Activated B cell treated with CpG ODN at 0.5 μM for 24 hours (primary cell): ENCODE data around the gene TUSC2. TPM values are rescaled to one million over a fixed set of nuclear protein-coding genes. Genes with fewer than 3 reads are reported as not detected.

Source experiments
- ATAC-seq: fragments of 200-7000 bp; cut with Tn5 transposase; one replicate; pipeline ENCODE4 v1.10.0; 2021; ENCODE audit warnings: low read depth, mild to moderate bottlenecking, moderate library complexity
- CTCF ChIA-PET: fragments of 350-600 bp; sonication (Branson Sonifier 250); formaldehyde crosslinking; loops from one replicate; lab custom pipeline; 2021; ENCODE audit warnings: antibody characterized with exemption; lab: Charles Lee
- POLR2A ChIA-PET: fragments of 350-600 bp; sonication (Branson Sonifier 250); formaldehyde crosslinking; loops from one replicate; lab custom pipeline; 2021; ENCODE audit warnings: antibody characterized with exemption; lab: Charles Lee
- DNase-seq: peaks from one replicate; pipeline ENCODE4 v3.0.0; 2022
- H3K27ac Mint-ChIP-seq: one replicate; pipeline ENCODE4 v1.8.0; 2020; ENCODE audit warnings: mixed read lengths
- H3K27me3 Mint-ChIP-seq: one replicate; pipeline ENCODE4 v1.8.0; 2021; ENCODE audit warnings: mixed read lengths
- H3K36me3 Mint-ChIP-seq: one replicate; pipeline ENCODE4 v1.8.0; 2021; ENCODE audit warnings: low read depth, mixed read lengths
- H3K4me1 Mint-ChIP-seq: one replicate; pipeline ENCODE4 v1.8.0; 2021; ENCODE audit warnings: mixed read lengths
- H3K4me3 Mint-ChIP-seq: one replicate; pipeline ENCODE4 v1.8.0; 2020; ENCODE audit warnings: mild to moderate bottlenecking, mixed read lengths
- H3K9me3 Mint-ChIP-seq: one replicate; pipeline ENCODE4 v1.8.0; 2020; ENCODE audit warnings: mixed read lengths
- intact Hi-C: fragments of 100-400 bp; cut with micrococcal nuclease; formaldehyde crosslinking; loops from one replicate; pipeline ENCODE4 v1.15.1; 2024
- total RNA-seq: library from RNA; stranded (reverse); gene quantifications from 2 replicates; pipeline ENCODE4 v1.2.3, GENCODE V29; 2022
- TF ChIP-seq, protein P1 (sequence below): fragments of 200-600 bp; IDR thresholded peaks from one replicate; pipeline ENCODE4 v1.8.0; 2022; ENCODE audit warnings: antibody characterized with exemption, mild to moderate bottlenecking

Gene TUSC2
- total RNA-seq, 1 donor from 2014 or later = 33.4 TPM

DNA sequence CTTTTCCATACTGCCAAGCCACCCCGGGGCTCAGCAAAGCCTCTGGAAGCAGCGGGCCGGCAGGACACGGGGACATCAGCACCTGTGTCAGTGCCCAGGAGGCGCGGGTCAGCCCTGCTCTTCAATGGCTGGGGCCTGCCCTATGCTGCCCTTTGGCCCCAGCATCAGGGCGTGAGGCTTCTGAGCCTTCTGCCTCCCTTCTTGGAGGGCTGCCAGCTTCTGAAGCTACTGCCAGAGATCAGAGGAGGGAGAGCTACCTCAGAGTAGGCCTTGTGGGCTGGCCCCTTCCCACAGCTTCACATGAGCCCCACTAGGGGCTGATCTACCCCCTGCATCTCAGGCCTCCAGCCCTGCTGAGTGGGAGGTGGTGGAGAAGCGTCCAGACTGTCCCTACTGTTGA lies 44.3 kb upstream of the TUSC2 start:
- no peaks in the 10 kb centered on the region for H3K36me3 Mint-ChIP-seq
- CTCF ChIA-PET = no interaction called here
- H3K4me3 Mint-ChIP-seq = no peak overlapping the region
- POLR2A ChIA-PET = interaction anchor here (0.6 kb wide), 1 partner anchor 1102 kb away, joined by 3 read pairs; no protein-coding TSS in a partner anchor
- H3K27ac Mint-ChIP-seq = no peak overlapping the region
- TF ChIP-seq, protein P1, sequence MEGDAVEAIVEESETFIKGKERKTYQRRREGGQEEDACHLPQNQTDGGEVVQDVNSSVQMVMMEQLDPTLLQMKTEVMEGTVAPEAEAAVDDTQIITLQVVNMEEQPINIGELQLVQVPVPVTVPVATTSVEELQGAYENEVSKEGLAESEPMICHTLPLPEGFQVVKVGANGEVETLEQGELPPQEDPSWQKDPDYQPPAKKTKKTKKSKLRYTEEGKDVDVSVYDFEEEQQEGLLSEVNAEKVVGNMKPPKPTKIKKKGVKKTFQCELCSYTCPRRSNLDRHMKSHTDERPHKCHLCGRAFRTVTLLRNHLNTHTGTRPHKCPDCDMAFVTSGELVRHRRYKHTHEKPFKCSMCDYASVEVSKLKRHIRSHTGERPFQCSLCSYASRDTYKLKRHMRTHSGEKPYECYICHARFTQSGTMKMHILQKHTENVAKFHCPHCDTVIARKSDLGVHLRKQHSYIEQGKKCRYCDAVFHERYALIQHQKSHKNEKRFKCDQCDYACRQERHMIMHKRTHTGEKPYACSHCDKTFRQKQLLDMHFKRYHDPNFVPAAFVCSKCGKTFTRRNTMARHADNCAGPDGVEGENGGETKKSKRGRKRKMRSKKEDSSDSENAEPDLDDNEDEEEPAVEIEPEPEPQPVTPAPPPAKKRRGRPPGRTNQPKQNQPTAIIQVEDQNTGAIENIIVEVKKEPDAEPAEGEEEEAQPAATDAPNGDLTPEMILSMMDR = no peak
- peaks cover 2% of the 10 kb centered on the region for H3K27me3 Mint-ChIP-seq
- no peaks in the 10 kb centered on the region for H3K4me1 Mint-ChIP-seq
- no peak for DNase-seq
- ATAC-seq = no peak
- intact Hi-C loops = no loop called here
- no peaks in the 10 kb centered on the region for H3K9me3 Mint-ChIP-seq

- no peak overlapping the region for H3K4me3 Mint-ChIP-seq
- POLR2A ChIA-PET = no interaction called here
- H3K4me1 Mint-ChIP-seq = peaks cover 2% of the 10 kb centered on the region
- TF ChIP-seq, protein P1 = no peak
- no peak for DNase-seq
- H3K27ac Mint-ChIP-seq = no peak overlapping the region
- peaks cover 2% of the 10 kb centered on the region for H3K27me3 Mint-ChIP-seq
- H3K36me3 Mint-ChIP-seq = no peaks in the 10 kb centered on the region
- intact Hi-C loops = no loop called here
- ATAC-seq = no peak
- CTCF ChIA-PET = no interaction called here
- no peaks in the 10 kb centered on the region for H3K9me3 Mint-ChIP-seq
Observed at GRCh38 chr3:50371133-50371685, 43.2 kb upstream of the TUSC2 start.

DNA sequence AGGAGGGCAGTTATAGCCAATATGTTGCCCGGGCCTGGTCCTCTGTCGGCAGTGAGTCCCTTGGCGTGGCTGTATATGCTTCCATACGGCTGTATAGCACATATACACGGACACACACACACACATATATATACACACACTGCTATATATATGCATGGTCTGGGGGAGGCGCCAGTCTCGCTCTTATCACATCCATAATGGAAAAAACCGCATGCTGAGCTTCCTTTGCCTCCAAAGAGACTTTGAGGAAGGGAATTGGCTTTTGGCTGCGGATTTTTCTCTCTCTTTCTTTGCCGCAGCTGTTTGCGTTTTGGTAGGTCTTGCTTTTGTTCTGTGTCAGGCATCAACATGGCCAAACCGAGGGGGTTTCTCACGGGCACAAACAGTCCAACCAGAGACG lies 42.6 kb upstream of the TUSC2 start:
- H3K27me3 Mint-ChIP-seq = peaks cover 2% of the 10 kb centered on the region

GRCh38 chr3:50369012-50369670 lies 41.1 kb upstream of the TUSC2 start:
- no peak overlapping the region for H3K4me3 Mint-ChIP-seq
- H3K4me1 Mint-ChIP-seq = peaks cover 17% of the 10 kb centered on the region
- no peaks in the 10 kb centered on the region for H3K36me3 Mint-ChIP-seq
- intact Hi-C loops = no loop called here
- TF ChIP-seq, protein P1 = no peak
- H3K27me3 Mint-ChIP-seq = peaks cover 2% of the 10 kb centered on the region
- POLR2A ChIA-PET = no interaction called here
- ATAC-seq = no peak
- CTCF ChIA-PET = no interaction called here
- H3K27ac Mint-ChIP-seq = no peak overlapping the region
- no peak for DNase-seq
- H3K9me3 Mint-ChIP-seq = no peaks in the 10 kb centered on the region

More for the DNA sequence above, 42.6 kb upstream of the TUSC2 start:
- ATAC-seq (no peak), DNase-seq (no peak)
- H3K27ac Mint-ChIP-seq = no peak overlapping the region
- TF ChIP-seq, protein P1 = no peak
- peaks cover 8% of the 10 kb centered on the region for H3K4me1 Mint-ChIP-seq
- intact Hi-C loops = no loop called here
- H3K9me3 Mint-ChIP-seq = no peaks in the 10 kb centered on the region
- H3K36me3 Mint-ChIP-seq = no peaks in the 10 kb centered on the region
- POLR2A ChIA-PET = no interaction called here
- H3K4me3 Mint-ChIP-seq = no peak overlapping the region
- CTCF ChIA-PET = interaction anchor here (1.2 kb wide), 1 partner anchor 171 kb away, joined by 4 read pairs; no protein-coding TSS in a partner anchor

DNA sequence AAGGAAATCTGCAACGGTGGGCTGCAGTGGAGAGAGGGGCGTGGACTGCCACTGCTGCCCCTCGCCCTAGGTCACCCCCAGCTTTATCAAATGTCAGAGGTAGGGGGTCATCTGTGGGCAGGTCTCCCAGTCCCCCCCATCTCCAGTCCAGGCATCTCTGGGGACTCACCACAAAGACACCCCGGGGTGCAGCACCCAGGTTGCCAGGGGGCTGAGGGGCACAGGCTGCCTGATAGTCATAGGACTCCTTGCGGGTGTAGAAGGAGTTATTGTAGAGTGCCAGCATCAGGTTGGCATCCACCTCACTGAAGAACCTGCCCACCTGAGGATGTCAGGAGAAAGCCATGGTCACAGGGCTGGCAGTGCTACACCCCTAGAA lies 37.8 kb upstream of the TUSC2 start:
- Mint-ChIP-seq H3K27ac (peak overlapping the region; percentile 83), H3K27me3 (peaks cover 2% of the 10 kb centered on the region), H3K4me1 (peaks cover 19% of the 10 kb centered on the region), H3K9me3 (no peaks in the 10 kb centered on the region), H3K36me3 (no peaks in the 10 kb centered on the region), H3K4me3 (peak overlapping the region; percentile 85)
- CTCF ChIA-PET = no interaction called here
- no peak for DNase-seq
- TF ChIP-seq, protein P1 = no peak
- POLR2A ChIA-PET = interaction anchor here (1.0 to 2.1 kb wide), 8 partner anchors 9 to 250 kb away, joined by 3 to 21 read pairs (median 5); partner anchors contain the start of genes C3orf18, CYB561D2, NPRL2 and RASSF1
- no peak for ATAC-seq
- intact Hi-C loops = loop anchor here (1.0 kb wide), 3 partner anchors 16 to 250 kb away; partner anchors contain the start of genes CYB561D2 and NPRL2
